NAMALWA (cell line): ENCODE data around the gene TMEM243.
A peak's percentile ranks its signal among the peaks of the same experiment; 100 is the strongest.
"Not testable (repeated sequence)": the region's sequence is repeated elsewhere in the genome, so short reads cannot be mapped to it uniquely, and the experiment has no call there.

Experiments
- DNase-seq: peaks from one replicate; pipeline ENCODE4 v3.0.0-alpha.2; 2015; ENCODE audit warnings: low spot score

Gene TMEM243

DNA sequence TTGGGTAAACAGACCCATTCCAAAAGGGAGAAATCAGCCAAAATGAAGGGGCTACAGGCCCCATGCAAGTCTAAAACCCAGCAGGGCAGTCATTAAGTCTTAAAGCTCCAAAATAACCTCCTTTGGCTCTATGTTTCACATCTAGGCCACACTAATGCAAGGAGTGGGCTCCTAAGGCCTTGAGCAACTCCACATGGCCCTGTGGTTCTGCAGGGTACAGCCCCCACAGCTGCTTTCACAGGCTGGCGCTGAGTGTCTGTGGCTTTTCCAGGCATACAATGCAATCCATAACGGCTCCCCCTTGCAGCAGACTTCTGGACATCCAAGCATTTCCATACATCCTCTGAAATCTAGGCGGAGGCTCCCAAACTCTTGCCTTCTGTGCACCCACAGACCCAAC lies 9.0 kb downstream of the TMEM243 start:
- peak; percentile 3 for DNase-seq

DNA sequence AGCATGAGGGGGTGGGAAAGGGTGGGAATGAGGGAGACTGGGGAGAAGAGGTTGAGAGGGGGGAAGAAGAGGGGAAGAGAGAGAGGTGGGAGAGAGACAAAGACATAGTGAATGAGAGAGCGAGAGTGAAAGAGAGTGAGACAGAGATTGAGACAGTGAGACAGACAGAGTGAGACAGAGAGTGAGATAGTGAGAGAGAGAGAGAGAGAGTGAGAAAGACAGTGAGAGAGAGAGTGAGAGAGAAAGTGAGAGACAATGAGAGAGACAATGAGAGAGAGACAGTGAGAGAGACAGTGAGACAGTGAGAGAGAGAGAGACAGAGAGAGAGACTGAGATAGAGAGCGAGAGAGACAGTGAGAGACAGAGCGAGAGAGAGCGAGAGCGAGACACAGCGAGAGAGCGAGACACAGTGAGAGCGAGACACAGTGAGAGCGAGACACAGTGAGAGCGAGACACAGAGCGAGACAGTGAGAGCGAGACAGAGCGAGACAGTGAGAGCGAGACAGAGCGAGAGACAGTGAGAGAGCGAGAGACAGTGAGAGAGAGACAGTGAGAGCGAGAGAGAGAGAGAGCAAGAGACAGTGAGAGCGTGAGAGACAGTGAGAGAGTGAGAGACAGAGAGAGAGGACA lies 10.1 kb downstream of the TMEM243 start:
- DNase-seq, result no peak

DNA sequence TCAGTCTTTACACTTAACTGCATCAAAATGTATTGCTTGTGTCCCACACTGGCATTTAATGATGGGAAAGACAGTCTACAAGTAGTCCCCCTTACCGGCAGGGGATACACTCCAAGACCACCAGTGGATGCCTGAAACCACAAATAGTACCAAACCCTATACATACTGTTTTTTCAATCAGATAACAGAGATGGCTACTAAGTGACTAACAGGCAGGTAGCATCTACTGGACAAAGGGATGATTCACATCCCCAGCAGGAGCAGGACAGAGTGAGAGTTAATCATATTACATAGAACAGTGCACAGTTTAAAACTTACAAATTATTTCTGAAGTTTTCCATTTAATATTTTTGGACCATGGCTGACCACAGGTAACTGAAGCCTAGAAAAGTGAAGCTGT lies 13.2 kb downstream of the TMEM243 start:
- no peak for DNase-seq

DNA sequence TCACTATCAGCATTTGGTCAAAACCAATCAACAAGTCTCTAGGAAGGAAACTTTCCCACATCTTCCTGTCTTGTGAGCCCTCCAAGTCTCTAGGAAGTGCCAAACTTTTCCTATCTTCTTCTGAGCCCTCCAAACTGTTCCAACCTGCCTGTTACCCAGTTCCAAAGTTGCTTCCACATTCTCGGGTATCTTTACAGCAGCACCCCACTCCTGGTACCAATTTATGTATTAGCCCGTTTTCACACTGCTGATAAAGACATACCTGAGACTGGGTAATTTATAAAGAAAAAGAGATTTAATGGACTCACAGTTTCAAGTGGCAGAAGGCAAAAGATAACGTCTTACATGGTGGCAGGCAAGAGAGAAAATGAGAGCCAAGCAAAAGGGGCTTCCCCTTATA lies 13.8 kb downstream of the TMEM243 start:
- not testable (repeated sequence) for DNase-seq

DNA sequence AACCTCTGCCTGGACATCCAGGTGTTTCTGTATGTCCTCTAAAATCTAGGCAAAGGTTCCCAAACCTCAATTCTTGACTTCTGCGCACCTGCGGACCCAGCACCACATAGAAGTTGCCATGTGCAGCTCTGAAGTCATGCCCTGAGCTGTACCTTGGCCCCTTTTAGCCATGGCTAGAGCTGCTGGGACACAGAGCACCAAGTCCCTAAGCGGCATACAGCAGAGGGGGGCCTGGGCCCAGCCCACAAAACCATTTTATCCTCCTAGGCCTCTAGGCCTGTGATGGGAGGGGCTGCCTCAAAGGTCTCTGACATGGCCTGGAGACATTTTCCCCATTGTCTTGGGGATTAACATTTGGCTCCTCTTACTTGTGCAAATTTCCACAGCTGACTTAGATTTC lies 14.6 kb downstream of the TMEM243 start:
- DNase-seq, result no peak

DNA sequence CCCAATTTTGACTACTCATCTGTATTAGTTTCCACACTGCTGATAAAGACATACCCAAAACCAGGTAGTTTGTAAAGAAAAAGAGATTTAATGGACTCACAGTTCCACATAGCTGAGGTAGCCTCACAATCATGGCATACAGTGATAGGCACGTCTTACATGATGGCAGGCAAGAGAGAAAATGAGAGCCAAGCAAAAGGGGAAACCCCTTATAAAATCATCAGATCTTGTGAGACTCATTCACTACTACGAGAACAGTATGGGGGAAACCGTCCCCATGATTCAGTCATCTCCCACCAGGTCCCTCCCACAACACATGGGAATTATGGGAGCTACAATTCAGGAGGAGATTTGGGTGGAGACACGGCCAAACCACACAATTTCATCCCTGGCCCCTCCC lies 15.6 kb downstream of the TMEM243 start:
- not testable (repeated sequence) for DNase-seq

DNA sequence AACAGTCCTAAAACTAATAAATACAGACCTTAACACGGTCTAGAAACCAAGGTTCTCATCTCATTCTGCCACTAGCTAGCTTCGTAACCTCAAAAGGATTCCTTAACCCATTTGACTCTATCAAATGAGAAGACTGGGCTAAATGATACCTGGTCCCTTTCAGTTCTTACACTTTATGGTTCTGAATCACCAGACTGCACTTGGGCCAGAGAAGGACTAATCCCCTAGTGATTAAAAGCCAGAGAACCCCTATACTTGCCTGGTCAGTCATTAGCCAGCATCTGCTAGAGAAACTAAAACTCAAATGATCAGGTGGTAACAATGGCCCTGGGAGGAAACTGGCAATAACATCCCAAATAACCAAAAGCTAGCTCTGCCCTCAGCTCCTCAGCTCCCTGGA lies 16.8 kb downstream of the TMEM243 start:
- no peak for DNase-seq

DNA sequence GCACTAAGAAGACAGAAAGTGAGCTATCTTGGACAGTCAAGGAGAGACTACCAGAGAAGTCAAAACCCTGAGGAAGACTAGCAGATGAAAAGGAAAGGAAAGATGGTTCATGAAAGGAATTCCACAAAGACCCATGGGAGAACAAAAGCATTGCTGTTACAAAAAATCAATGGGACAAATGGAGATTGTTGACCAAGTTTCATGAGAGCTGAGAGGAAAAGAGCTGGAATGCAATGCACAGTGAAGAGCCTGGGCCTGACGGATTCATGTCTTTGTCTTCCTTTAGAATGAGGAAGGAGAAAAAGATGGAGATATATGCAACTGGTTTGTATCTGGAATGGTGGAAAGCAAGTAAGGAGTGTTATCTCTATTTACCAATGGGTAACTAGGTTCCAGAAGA lies 17.3 kb downstream of the TMEM243 start:
- no peak for DNase-seq

DNA sequence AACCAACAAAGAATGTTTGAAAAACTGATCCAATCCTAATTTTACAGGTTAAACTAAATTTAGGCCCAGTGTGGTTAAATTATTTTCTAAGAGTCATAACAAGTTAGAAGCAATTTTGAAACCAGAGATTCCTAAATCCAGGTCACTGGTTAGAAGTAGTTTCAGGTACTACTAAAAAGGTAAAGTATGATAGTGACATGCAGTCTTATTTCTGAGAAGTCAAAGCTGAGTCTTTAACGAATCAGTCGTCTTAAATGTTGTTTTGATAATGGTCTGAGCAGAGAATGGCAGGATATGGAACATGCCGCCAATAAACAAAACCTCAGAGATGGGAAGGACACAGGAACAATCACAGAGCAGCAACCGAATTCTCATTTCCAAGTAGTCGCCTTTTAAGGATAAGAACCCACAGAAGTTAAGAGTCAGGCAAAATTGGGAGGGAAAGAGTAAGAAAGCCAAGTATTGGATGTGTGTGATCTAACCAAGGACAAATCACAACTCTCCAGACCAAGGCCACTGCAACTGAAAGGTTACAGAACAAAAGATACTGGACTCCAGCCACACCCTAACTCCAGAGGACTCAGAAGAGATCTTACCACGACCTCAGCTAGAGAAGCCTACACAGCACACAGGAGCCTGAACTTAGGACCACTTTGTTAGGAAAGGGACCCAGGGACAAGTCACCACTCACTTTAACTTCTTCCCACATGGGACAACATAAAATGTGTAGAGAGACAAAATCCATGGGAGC lies 19.7 kb downstream of the TMEM243 start:
- no peak for DNase-seq

DNA sequence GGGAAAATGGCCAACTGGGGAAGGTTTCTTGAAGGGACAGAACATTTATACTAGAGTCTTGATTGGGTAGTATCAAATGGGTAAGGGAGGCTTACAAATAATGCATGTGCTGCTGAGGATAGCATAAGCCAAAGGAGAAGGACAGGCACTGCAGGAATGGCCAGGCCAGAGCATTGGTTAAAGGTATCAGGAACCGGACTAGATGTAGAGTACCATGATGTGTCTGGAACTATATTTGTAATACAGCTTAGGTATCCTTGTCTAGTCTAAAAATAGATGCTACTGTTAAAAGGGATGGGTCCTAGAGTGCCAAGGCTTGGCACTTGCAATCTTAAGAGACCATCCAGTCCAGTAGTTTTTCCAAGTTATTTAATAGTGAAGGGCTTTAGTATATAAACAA lies 20.3 kb downstream of the TMEM243 start:
- DNase-seq, result no peak

DNA sequence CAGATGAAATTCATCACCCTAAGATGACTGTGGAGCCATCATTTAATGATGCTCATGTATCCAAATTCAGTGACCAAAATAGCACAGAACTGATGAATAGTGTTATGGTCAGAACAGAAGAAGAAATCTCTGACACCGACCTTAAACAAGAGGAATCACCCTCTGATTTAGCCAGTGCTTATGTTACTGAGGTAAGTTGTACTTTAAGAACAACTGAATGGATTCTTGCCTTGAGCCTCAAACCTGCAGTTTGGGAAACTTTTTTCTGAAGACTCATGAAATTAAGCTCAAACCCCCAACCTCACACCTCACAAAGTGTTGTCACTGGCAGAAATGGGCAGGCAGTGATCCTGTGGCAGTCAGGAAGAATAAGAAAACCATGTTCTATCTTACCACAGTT lies 25.6 kb downstream of the TMEM243 start:
- DNase-seq, result no peak

DNA sequence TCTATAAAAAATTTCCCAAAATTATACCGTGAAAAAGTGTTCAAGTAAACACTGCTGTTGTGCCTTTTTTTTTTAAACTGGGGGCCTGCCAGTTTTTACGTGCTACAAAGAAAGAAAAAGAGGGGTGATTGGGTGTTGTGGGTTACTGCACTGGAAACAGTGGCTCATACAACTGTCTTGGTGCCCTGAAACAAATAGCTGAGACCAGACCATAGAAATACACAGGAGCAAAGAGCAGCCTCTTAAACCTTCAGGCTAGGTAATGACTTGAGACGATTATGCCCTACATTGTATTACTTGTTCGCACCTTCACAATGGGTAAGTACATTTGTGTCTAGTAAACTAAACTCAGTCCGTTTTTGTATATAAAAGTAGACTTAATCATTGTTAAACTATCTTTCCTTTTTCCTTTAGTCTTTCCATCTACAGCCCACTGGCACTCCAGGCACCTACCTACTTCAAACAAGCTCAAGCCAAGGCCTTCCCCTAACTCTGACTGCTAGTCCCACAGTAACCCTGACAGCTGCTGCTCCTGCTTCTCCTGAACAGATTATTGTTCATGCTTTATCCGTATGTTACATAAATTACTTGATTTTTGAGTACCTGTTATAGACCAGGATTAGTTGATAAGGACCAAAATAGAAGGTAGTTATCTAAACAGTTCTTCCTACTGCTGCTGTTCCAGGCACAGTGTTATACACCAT lies 26.6 kb downstream of the TMEM243 start:
- no peak for DNase-seq

DNA sequence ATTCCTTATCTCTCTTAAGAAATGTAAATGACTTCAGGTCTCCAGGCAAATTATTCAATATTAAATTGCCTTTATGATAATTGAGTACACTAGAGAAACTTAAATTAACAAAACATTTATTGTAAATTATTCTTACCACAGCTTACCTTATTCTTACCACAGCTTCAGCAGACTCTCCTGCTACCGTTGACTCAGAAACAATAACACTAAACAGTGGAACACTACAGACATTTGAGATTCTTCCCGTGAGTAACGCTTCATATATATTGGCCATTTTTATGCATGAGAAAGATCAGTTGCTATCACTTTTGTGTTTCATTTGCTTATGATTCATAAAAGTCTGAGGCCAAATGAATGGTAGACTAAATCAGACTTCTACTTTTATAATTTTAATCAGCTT lies 28.7 kb downstream of the TMEM243 start:
- no peak for DNase-seq

DNA sequence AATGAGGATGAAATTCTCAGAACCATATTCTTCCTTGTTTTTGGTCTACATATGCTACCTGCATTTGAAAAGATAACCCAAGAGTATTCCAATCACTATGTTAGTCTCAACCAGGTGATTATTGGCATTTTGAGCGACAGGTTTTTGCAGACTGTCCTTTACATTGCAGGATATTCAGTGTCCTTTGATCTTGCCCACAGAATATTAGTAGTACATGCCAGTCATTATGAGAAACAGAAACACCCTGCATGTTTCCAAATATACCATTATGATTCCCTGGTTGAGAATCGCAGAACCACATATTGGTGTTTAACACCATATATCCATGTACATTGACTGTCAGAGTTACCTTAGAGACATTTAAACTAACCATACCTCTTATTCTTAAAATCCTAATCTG lies 30.6 kb downstream of the TMEM243 start:
- DNase-seq, result no peak

DNA sequence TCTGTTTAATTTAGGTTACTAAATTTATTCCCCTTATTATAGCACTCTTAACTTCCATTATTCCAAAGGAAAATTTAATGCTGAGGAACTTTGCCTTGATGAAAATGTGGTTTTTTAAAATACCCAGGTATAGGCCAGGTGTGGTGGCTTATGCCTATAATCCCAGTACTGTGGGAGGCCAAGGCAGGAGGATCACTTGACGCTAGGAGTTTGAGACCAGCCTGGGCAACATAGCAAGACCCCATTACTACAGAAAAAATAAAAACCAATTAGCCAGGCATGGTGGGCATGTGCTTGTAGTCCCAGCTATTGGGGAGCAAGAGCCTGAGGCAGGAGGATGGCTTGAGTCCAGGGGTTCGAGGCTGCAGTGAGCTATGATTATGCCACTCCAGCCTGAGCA lies 32.4 kb downstream of the TMEM243 start:
- no peak for DNase-seq

DNA sequence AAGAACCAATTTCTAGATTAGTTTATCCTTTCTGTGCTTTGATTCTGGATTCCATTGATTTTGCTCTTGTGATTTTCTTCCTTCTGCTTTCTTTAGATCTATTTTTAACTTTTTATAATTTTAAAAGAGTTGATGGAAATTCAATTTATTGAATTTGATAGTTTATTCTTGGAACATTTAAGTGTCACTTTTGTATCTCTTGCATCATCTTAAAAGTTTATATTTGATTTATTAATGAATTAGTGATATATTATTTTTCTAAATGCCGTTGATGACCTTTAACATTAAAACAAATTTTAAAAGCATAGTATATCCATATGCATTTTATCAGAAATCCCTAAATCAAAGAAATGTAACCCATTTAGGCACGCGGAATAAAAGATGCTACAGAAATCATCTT lies 40.4 kb downstream of the TMEM243 start:
- no peak for DNase-seq

DNA sequence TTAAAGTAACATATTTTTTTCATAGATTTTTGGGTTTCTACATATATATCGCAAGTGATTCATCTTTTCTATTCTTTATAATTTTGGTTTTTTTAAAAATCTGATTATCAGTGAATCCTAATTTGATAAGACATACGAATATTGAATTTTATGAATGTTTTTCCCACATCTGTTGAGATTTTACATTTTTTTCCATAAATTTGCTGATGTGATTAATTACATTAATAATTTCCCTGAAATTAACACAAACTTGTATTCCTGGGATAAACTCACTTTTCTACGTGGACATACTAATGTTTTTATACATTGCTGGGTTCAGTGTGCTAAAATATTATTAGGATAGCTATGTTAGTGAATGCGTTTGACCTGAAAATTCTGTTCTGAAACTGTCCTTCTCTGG lies 41.2 kb downstream of the TMEM243 start:
- DNase-seq, result no peak

DNA sequence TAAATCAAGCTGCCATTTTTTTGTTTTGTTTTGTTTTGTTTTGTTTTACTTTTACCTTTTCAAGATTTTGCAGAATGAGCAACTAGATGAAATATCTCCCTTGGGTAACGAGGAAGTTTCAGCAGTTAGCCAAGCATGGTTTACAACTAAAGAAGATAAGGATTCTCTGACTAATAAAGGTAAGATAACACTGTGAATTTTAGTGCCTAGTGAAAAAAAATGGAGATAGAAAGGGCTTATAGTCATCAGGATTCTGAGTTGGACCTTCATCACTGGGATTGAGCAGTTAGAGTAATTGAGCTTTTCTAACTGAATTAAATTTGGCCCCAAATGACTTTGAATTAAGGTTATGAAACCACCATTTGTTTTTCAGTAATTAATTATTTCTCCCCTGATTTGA lies 46.1 kb downstream of the TMEM243 start:
- no peak for DNase-seq

DNA sequence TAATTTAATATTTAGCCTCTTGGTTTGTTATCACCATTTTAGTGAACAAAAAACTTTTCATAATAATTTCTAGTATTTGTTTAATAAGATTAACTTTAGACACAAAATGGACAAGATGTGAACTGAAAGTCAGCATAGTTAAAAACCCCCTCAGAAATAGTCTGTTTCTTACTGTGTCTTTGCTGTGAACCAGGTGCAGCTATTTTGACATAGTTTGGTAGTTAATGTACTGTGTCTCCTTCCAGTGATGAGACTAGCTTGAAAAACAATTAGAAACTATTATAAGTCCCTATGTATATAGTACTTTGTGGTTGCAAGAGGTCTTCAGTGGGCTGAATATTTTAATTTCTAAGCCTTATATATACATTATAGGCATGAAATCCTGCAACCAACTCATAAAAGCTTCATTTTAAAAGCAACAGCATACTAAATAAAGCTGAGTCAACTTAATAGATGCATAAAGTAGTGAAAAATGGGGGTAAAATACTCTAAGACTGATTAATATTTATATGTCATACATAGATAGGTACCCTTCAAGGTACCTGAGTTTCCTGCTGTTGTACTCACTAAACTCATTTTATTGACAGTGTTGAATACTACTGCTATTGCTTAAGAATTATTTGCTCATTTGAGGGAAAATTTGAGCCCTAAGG lies 48.1 kb downstream of the TMEM243 start:
- DNase-seq, result no peak

DNA sequence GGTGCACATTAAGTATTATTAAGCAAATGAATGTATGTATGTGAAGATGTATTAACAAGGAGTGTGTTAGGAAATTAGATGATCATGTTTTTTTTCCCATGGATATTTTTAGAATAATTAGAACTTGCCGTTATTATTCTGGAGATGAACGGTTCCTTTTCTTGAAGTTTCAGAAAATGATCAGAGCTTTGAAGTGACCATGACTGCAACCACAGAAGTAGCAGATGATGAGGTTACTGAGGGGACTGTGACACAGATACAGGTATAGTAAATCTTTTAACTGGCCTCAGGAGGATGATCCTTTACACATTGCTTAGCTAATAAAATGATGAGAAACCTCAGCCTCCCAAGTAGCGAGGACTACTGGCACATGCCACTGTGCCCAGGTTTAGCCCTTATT lies 48.7 kb downstream of the TMEM243 start:
- no peak for DNase-seq

DNA sequence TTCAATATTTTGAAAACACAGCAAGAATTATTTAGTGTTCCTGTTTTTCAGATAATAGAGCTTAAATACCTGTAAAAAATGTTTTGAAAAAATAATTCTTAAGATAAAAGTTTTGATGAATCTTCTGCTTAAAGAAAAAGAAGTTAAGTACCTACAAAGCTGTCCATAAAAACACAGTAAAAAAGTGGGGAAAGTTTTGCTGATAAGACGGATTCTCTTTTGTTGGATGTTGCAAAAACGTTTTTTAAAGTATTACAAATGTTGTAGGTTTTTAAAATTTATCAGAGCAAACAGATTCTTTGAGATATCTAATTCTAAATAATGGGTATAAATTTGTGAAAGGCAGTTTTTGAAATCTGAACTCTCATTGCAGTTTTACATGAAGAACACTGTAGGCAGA lies 55.1 kb downstream of the TMEM243 start:
- DNase-seq, result no peak

DNA sequence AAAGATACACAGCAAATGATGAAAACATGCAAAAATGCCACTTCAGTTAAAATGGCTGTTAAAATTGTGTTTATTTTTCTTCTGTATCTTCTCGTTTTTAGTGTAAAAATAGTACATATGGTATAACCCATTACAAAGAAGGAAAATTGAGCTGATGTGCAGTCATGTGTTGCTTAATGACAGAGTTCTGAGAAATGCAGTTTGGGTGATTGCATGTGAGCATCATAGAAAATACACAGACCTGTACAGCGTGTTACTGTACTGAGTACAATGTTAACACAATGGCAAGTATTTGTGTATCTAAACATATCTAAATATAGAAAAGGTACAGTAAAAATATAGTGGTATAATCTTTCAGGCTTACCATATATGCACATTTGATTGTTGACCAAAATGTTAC lies 60.0 kb downstream of the TMEM243 start:
- DNase-seq, result no peak

DNA sequence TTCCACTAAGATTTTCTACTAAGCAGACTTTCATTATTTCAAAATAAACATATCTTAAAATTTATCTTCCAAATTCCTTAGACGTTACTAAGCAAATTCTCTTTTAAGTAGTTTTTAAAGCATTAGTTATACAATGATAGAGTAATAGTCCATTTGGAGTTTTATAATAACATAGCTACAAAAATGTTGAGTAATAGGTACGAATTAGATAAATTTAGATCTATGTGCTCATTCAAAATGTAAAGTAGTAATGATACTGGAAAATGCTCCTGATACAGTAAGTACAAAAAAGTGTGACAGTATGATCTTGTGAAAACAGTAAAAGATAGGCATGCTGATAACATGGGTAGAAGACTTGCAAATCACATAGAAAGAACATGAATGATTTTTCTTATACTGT lies 62.8 kb downstream of the TMEM243 start:
- no peak for DNase-seq
